T-helper 2 cell treated with Interferon-gamma antibody and Interleukin-4, amounts not matched to agents 5 μg/mL and 100 μg/mL, for 36 hours (primary cell): ENCODE measurements around the gene CCDC60.

Experiments
- DNase-seq: peaks from one replicate; pipeline ENCODE4 v3.0.0; 2021; ENCODE audit warnings: low spot score
- H3K27ac Mint-ChIP-seq: one replicate; pipeline ENCODE4 v1.8.0; 2021; ENCODE audit warnings: mild to moderate bottlenecking, mixed read lengths
- H3K27me3 Mint-ChIP-seq: one replicate; pipeline ENCODE4 v1.8.0; 2021; ENCODE audit warnings: low read depth, mixed read lengths
- H3K36me3 Mint-ChIP-seq: one replicate; pipeline ENCODE4 v1.8.0; 2021; ENCODE audit warnings: low read depth, mixed read lengths
- H3K4me1 Mint-ChIP-seq: one replicate; pipeline ENCODE4 v1.8.0; 2021; ENCODE audit warnings: low read depth, mixed read lengths
- H3K4me3 Mint-ChIP-seq: one replicate; pipeline ENCODE4 v1.8.0; 2022; ENCODE audit warnings: mild to moderate bottlenecking, moderate library complexity, mixed read lengths
- H3K9me3 Mint-ChIP-seq: one replicate; pipeline ENCODE4 v1.8.0; 2021; ENCODE audit warnings: mixed read lengths

Gene CCDC60

GRCh38 chr12:119576118-119576810 is 241.7 kb downstream of the CCDC60 start:
- H3K27ac Mint-ChIP-seq, result no peak overlapping the region
- H3K27me3 Mint-ChIP-seq, result peaks cover 6% of the 10 kb centered on the region
- DNase-seq, result no peak
- no peaks in the 10 kb centered on the region for H3K9me3 Mint-ChIP-seq
- H3K4me1 Mint-ChIP-seq, result no peaks in the 10 kb centered on the region
- no peaks in the 10 kb centered on the region for H3K36me3 Mint-ChIP-seq
- no peak overlapping the region for H3K4me3 Mint-ChIP-seq

GRCh38 chr12:119576915-119577314 is 242.4 kb downstream of the CCDC60 start:
- no peak for DNase-seq
- Mint-ChIP-seq H3K36me3 (no peaks in the 10 kb centered on the region), H3K9me3 (no peaks in the 10 kb centered on the region), H3K4me1 (no peaks in the 10 kb centered on the region), H3K4me3 (no peak overlapping the region), H3K27me3 (peaks cover 8% of the 10 kb centered on the region), H3K27ac (no peak overlapping the region)

- DNase-seq, result peak; percentile 54
- no peaks in the 10 kb centered on the region for H3K4me1 Mint-ChIP-seq
- H3K36me3 Mint-ChIP-seq, result no peaks in the 10 kb centered on the region
- no peaks in the 10 kb centered on the region for H3K9me3 Mint-ChIP-seq
- H3K4me3 Mint-ChIP-seq, result no peak overlapping the region
- H3K27me3 Mint-ChIP-seq, result peaks cover 8% of the 10 kb centered on the region
- H3K27ac Mint-ChIP-seq, result no peak overlapping the region
Measured at GRCh38 chr12:119578112-119578511, 243.6 kb downstream of the CCDC60 start.

GRCh38 chr12:119589097-119589496 is 254.6 kb downstream of the CCDC60 start:
- no peak for DNase-seq
- H3K4me3 Mint-ChIP-seq, result no peak overlapping the region
- H3K27me3 Mint-ChIP-seq, result peaks cover 37% of the 10 kb centered on the region
- H3K4me1 Mint-ChIP-seq, result no peaks in the 10 kb centered on the region
- no peaks in the 10 kb centered on the region for H3K9me3 Mint-ChIP-seq
- no peaks in the 10 kb centered on the region for H3K36me3 Mint-ChIP-seq
- H3K27ac Mint-ChIP-seq, result no peak overlapping the region

- no peaks in the 10 kb centered on the region for H3K9me3 Mint-ChIP-seq
- no peaks in the 10 kb centered on the region for H3K4me1 Mint-ChIP-seq
- peaks cover 42% of the 10 kb centered on the region for H3K27me3 Mint-ChIP-seq
- DNase-seq, result no peak
- H3K36me3 Mint-ChIP-seq, result no peaks in the 10 kb centered on the region
- H3K4me3 Mint-ChIP-seq, result no peak overlapping the region
- no peak overlapping the region for H3K27ac Mint-ChIP-seq
Measured at GRCh38 chr12:119589634-119590033, 255.1 kb downstream of the CCDC60 start.
